ENCODE measurements around the gene GOLGA3.
"Not testable (repeated sequence)": the region's sequence is repeated elsewhere in the genome, so short reads cannot be mapped to it uniquely, and the experiment has no call there.

GOLGA3 gene

GRCh38 chr12:132795847-132796246, 32.8 kb downstream of the GOLGA3 start:
- H3K9me3 ChIP-seq (ENCODE audit: control insufficient read depth, insufficient read depth, low read length) = no peaks in the 10 kb centered on the region
- H3K4me1 ChIP-seq (ENCODE audit: control insufficient read depth, insufficient read depth, low read length) = no peaks in the 10 kb centered on the region
- no peak overlapping the region for H3K27ac ChIP-seq (ENCODE audit: low read length)
- peaks cover 29% of the 10 kb centered on the region for H3K36me3 ChIP-seq (ENCODE audit: control insufficient read depth, insufficient read depth, low read length)
- no peaks in the 10 kb centered on the region for H3K27me3 ChIP-seq (ENCODE audit: control insufficient read depth, insufficient read depth, low read length)
- WGBS (ENCODE audit: insufficient coverage, insufficient read length) = no CpG with 5 or more reads among the region's 14 CpGs
- no peak overlapping the region for H3K4me3 ChIP-seq (ENCODE audit: low read length)
- no peak for DNase-seq (ENCODE audit: low read depth, low spot score)

GRCh38 chr12:132791940-132792339, 36.7 kb downstream of the GOLGA3 start:
- H3K36me3 ChIP-seq (ENCODE audit: control insufficient read depth, insufficient read depth, low read length) = peaks cover 26% of the 10 kb centered on the region
- not testable (repeated sequence) for H3K4me1 ChIP-seq (ENCODE audit: control insufficient read depth, insufficient read depth, low read length); H3K27me3 ChIP-seq (ENCODE audit: control insufficient read depth, insufficient read depth, low read length); H3K27ac ChIP-seq (ENCODE audit: low read length); DNase-seq (ENCODE audit: low read depth, low spot score); H3K4me3 ChIP-seq (ENCODE audit: low read length); H3K9me3 ChIP-seq (ENCODE audit: control insufficient read depth, insufficient read depth, low read length)
- WGBS (ENCODE audit: insufficient coverage, insufficient read length) = no CpG with 5 or more reads among the region's 2 CpGs

- Histone ChIP-seq H3K36me3 (ENCODE audit: control insufficient read depth, insufficient read depth, low read length) (peaks cover 21% of the 10 kb centered on the region), H3K27me3 (ENCODE audit: control insufficient read depth, insufficient read depth, low read length) (no peaks in the 10 kb centered on the region), H3K4me3 (ENCODE audit: low read length) (no peak overlapping the region), H3K9me3 (ENCODE audit: control insufficient read depth, insufficient read depth, low read length) (no peaks in the 10 kb centered on the region), H3K4me1 (ENCODE audit: control insufficient read depth, insufficient read depth, low read length) (peaks cover 2% of the 10 kb centered on the region), H3K27ac (ENCODE audit: low read length) (no peak overlapping the region)
- no peak for DNase-seq (ENCODE audit: low read depth, low spot score)
- no CpG with 5 or more reads among the region's 21 CpGs for WGBS (ENCODE audit: insufficient coverage, insufficient read length)
These were observed 39.6 kb downstream of the GOLGA3 start for GRCh38 chr12:132789099-132789471.

- Histone ChIP-seq H3K27ac (ENCODE audit: low read length) (no peak overlapping the region), H3K4me1 (ENCODE audit: control insufficient read depth, insufficient read depth, low read length) (peaks cover 2% of the 10 kb centered on the region), H3K36me3 (ENCODE audit: control insufficient read depth, insufficient read depth, low read length) (peaks cover 20% of the 10 kb centered on the region), H3K4me3 (ENCODE audit: low read length) (no peak overlapping the region), H3K27me3 (ENCODE audit: control insufficient read depth, insufficient read depth, low read length) (no peaks in the 10 kb centered on the region), H3K9me3 (ENCODE audit: control insufficient read depth, insufficient read depth, low read length) (no peaks in the 10 kb centered on the region)
- DNase-seq (ENCODE audit: low read depth, low spot score) = no peak
- no CpG with 5 or more reads among the region's 29 CpGs for WGBS (ENCODE audit: insufficient coverage, insufficient read length)
These were observed 40.1 kb downstream of the GOLGA3 start for GRCh38 chr12:132788375-132789098.

- no CpG with 5 or more reads among the region's 15 CpGs for WGBS (ENCODE audit: insufficient coverage, insufficient read length)
- no peaks in the 10 kb centered on the region for H3K27me3 ChIP-seq (ENCODE audit: control insufficient read depth, insufficient read depth, low read length)
- peaks cover 2% of the 10 kb centered on the region for H3K4me1 ChIP-seq (ENCODE audit: control insufficient read depth, insufficient read depth, low read length)
- H3K36me3 ChIP-seq (ENCODE audit: control insufficient read depth, insufficient read depth, low read length) = peaks cover 22% of the 10 kb centered on the region
- H3K27ac ChIP-seq (ENCODE audit: low read length) = no peak overlapping the region
- H3K9me3 ChIP-seq (ENCODE audit: control insufficient read depth, insufficient read depth, low read length) = no peaks in the 10 kb centered on the region
- DNase-seq (ENCODE audit: low read depth, low spot score) = no peak
- H3K4me3 ChIP-seq (ENCODE audit: low read length) = no peak overlapping the region
These were observed 40.8 kb downstream of the GOLGA3 start for GRCh38 chr12:132787877-132788276.

GRCh38 chr12:132786192-132786591, 42.5 kb downstream of the GOLGA3 start:
- peaks cover 2% of the 10 kb centered on the region for H3K4me1 ChIP-seq (ENCODE audit: control insufficient read depth, insufficient read depth, low read length)
- no peaks in the 10 kb centered on the region for H3K9me3 ChIP-seq (ENCODE audit: control insufficient read depth, insufficient read depth, low read length)
- no peak for DNase-seq (ENCODE audit: low read depth, low spot score)
- H3K4me3 ChIP-seq (ENCODE audit: low read length) = no peak overlapping the region
- peaks cover 29% of the 10 kb centered on the region for H3K36me3 ChIP-seq (ENCODE audit: control insufficient read depth, insufficient read depth, low read length)
- H3K27ac ChIP-seq (ENCODE audit: low read length) = no peak overlapping the region
- no CpG with 5 or more reads among the region's 21 CpGs for WGBS (ENCODE audit: insufficient coverage, insufficient read length)
- H3K27me3 ChIP-seq (ENCODE audit: control insufficient read depth, insufficient read depth, low read length) = no peaks in the 10 kb centered on the region

GRCh38 chr12:132784580-132784979, 44.1 kb downstream of the GOLGA3 start:
- DNase-seq (ENCODE audit: low read depth, low spot score) = no peak
- Histone ChIP-seq H3K27ac (ENCODE audit: low read length) (no peak overlapping the region), H3K36me3 (ENCODE audit: control insufficient read depth, insufficient read depth, low read length) (peaks cover 40% of the 10 kb centered on the region), H3K4me1 (ENCODE audit: control insufficient read depth, insufficient read depth, low read length) (peaks cover 2% of the 10 kb centered on the region), H3K4me3 (ENCODE audit: low read length) (no peak overlapping the region), H3K27me3 (ENCODE audit: control insufficient read depth, insufficient read depth, low read length) (no peaks in the 10 kb centered on the region), H3K9me3 (ENCODE audit: control insufficient read depth, insufficient read depth, low read length) (no peaks in the 10 kb centered on the region)
- 100% methylated on average over 1 of the region's 9 CpGs for WGBS (ENCODE audit: insufficient coverage, insufficient read length)

- Histone ChIP-seq H3K4me1 (ENCODE audit: control insufficient read depth, insufficient read depth, low read length) (peaks cover 2% of the 10 kb centered on the region), H3K4me3 (ENCODE audit: low read length) (no peak overlapping the region), H3K36me3 (ENCODE audit: control insufficient read depth, insufficient read depth, low read length) (peaks cover 39% of the 10 kb centered on the region), H3K9me3 (ENCODE audit: control insufficient read depth, insufficient read depth, low read length) (no peaks in the 10 kb centered on the region), H3K27me3 (ENCODE audit: control insufficient read depth, insufficient read depth, low read length) (no peaks in the 10 kb centered on the region), H3K27ac (ENCODE audit: low read length) (no peak overlapping the region)
- no CpG with 5 or more reads among the region's 22 CpGs for WGBS (ENCODE audit: insufficient coverage, insufficient read length)
- no peak for DNase-seq (ENCODE audit: low read depth, low spot score)
These were observed 44.6 kb downstream of the GOLGA3 start for GRCh38 chr12:132783917-132784531.

GRCh38 chr12:132781938-132782337, 46.7 kb downstream of the GOLGA3 start:
- Histone ChIP-seq H3K27ac (ENCODE audit: low read length) (no peak overlapping the region), H3K36me3 (ENCODE audit: control insufficient read depth, insufficient read depth, low read length) (peaks cover 38% of the 10 kb centered on the region)
- no CpG with 5 or more reads among the region's 12 CpGs for WGBS (ENCODE audit: insufficient coverage, insufficient read length)

GRCh38 chr12:132779781-132780353, 48.8 kb downstream of the GOLGA3 start:
- no CpG with 5 or more reads among the region's 30 CpGs for WGBS (ENCODE audit: insufficient coverage, insufficient read length)
- Histone ChIP-seq H3K9me3 (ENCODE audit: control insufficient read depth, insufficient read depth, low read length) (no peaks in the 10 kb centered on the region), H3K4me3 (ENCODE audit: low read length) (no peak overlapping the region), H3K27ac (ENCODE audit: low read length) (no peak overlapping the region), H3K4me1 (ENCODE audit: control insufficient read depth, insufficient read depth, low read length) (no peaks in the 10 kb centered on the region), H3K27me3 (ENCODE audit: control insufficient read depth, insufficient read depth, low read length) (no peaks in the 10 kb centered on the region), H3K36me3 (ENCODE audit: control insufficient read depth, insufficient read depth, low read length) (peaks cover 43% of the 10 kb centered on the region)
- no peak for DNase-seq (ENCODE audit: low read depth, low spot score)

More at GRCh38 chr12:132781938-132782337, 46.7 kb downstream of the GOLGA3 start:
- Histone ChIP-seq H3K4me1 (ENCODE audit: control insufficient read depth, insufficient read depth, low read length) (no peaks in the 10 kb centered on the region), H3K9me3 (ENCODE audit: control insufficient read depth, insufficient read depth, low read length) (no peaks in the 10 kb centered on the region), H3K4me3 (ENCODE audit: low read length) (no peak overlapping the region), H3K27me3 (ENCODE audit: control insufficient read depth, insufficient read depth, low read length) (no peaks in the 10 kb centered on the region)
- DNase-seq (ENCODE audit: low read depth, low spot score) = no peak
